Hindlimb muscle (tissue), 1 donor: ENCODE data around the gene FUT7. TPM values are rescaled to one million over a fixed set of nuclear protein-coding genes. Genes with fewer than 3 reads are reported as not detected.
A peak's percentile ranks its signal among the peaks of the same experiment; 100 is the strongest.

Experiments used
- DNase-seq: peaks from one replicate; pipeline ENCODE4 v3.0.0-alpha.2; 2013
- polyA plus RNA-seq: library from polyadenylated mRNA; unstranded; fragments of 120-200 nt; gene quantifications from one replicate; pipeline ENCODE4 v1.2.1, GENCODE V29; 2013; ENCODE audit not compliant: insufficient read length

Gene FUT7
- polyA plus RNA-seq, 1 donor, result 0.10 TPM

DNA sequence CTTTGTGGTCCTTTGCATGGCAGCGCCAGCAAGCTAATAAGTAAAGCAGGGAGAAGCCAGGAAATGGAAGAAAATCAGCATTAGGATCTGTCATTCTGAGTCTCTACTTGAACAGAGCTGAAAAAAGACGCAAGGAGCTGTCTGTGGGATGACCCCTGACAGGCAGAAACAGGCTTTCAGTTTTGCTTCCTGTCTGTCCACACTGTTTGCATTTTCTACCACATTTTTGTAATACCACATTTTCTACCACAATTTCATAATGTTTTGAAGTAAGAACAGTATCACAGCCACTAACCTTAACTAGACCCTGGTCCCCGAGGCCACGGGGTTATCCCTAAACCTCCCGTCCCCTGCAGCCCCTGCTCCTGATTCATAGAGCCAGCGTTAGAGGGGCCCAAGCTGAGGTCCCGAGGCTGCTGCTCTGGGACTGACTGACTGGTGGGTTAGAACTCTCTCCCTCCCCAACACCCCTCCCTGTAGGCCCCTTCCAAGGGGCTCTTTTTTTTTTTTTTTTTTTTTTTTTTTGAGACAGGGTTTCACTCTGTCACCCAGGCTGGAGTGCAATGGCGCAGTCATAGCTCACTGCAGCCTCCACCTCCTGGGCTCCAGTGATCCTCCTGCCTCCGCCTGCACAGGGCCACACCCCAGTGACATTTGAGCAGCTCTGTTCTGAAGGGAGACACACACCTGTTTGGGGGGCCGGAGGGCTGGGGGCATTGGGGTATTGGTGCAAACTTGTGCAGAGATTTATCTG is 31.5 kb downstream of the FUT7 start:
- no peak for DNase-seq

DNA sequence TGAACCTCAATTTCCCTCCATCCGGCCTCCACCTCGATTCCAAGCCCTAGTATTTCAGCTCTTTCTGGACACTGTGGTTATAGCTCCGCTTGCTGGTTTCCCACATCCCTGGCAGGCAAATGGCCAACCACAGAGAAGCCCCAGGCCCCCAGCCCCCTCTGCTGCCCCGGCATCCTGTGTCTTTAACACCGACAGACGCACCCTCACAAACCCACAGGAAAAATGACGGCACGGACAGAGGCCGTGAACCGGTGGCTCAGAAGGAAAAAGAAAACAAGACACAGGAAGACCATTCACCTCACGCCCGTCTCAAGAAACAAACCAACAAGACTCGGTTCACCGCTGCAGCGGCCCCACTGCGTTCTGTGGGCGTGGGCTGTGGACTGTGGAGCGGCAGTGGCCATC is 34.1 kb downstream of the FUT7 start:
- no peak for DNase-seq

DNA sequence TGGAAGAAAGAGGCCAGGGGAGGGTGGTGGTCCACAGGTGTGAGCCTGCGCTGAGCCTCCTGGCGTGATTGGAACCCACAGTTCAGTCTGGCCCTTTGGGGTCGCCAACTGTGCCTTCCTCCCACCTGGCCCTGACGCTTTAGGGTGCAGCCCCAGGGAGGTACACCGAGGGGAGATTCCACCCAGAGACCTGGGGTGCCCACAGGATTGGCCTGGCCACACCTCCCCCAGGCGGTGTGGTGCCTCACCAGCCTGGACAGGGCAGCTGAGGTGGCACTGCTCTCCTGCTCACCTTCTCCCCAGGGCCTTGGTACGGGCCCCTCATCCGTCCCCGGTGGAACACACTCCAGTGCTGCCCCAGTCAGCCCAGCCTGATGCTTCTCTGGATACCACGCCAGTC is 34.5 kb downstream of the FUT7 start:
- DNase-seq, result no peak

DNA sequence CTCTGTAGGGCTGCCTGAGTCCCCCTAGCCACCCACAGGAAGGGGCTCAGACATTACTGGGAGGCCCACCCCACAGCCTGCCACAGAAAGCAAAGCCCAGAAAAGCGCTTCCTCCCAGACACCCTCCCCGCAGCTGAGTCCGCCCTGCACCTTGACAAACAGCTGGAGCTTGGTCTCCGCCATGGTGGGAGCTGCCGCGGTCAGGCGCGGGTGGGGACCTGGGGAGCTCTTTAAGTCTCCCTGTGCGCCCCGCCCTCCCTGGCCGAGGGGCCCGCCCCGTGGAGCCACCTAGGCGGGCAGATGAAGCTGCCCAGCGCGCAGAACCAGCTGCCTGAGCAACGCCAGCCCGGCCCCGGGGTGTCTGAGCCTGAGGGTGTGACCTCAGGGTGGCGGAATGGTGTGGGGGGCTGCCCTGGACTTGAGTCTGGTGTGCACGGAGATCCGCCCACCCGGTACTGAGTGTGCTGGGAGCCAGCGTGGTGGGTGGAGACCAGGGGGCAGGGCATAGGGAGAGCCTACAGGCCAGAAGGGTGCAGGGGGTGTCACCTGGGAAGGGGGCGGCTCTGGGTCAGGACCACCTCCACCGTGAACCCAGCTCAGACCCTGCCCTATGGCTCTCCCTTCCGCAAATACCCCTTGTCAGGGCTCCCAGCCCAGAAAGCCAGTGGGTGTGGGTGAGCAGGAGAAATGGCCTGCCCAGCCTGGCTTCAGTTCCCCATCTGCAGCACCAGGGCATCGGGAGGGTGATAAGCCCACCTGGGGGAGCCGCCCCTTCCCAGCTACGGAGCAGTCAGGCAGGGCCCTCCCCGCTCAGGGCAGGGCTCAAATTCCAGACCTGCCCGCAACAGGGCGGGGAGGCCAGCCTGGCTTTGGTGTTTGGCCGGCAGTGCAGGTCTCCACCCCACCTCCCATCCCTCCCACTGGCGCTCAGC is 35.3 kb downstream of the FUT7 start, which contains the start of gene CLIC3:
TSS of gene CLIC3 (minus strand) at position 208 of the 932 bp plus-strand sequence. CDS start at position 183, 25 bp downstream.
- no peak for DNase-seq

DNA sequence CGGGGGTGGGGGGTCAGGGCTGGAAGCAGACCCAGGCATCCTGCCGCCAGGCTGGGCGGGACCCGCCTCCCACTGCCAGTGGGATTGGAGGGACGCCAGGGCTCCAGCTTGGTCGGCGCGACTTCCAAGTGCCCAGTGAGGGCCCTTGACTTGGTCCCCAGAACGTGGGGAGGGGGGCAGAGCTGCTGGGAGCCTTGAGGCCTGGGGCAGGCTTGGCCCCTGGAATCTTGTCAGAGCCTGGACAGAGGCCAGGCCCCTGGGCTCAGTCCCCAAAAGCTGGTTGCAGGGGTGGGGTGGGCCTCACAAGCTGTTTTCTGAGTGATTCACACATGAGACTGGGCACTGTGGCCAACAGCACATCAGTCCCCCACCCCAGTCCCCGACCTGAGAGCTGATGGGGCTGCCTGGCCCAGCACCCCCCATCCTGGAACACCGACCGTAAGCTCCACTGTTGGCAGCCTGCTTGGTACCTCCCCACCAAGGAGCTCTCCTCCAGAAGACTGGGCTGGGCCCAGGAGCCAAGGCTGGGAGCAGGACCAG is 36.0 kb downstream of the FUT7 start:
- no peak for DNase-seq

DNA sequence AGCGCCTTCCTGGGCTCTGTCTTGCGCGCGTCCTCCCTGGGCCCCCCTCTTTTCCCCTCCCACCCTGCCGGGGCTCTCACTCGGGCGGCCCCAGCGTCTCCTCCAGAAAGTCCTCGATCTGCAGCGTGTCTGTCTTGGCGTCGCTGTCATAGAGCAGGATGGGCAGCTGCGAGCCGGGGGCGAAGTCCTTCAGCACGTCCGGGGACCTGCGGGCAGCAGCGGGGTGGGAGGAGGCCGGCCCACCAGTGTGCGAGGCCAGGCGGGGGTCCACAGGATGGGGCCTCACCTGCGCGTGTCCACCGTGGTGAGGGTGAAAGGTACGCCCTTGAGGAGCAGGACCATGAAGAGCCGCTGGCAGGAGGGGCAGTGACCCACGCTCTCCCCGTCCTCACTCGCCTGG is 36.5 kb downstream of the FUT7 start:
- DNase-seq, result no peak

DNA sequence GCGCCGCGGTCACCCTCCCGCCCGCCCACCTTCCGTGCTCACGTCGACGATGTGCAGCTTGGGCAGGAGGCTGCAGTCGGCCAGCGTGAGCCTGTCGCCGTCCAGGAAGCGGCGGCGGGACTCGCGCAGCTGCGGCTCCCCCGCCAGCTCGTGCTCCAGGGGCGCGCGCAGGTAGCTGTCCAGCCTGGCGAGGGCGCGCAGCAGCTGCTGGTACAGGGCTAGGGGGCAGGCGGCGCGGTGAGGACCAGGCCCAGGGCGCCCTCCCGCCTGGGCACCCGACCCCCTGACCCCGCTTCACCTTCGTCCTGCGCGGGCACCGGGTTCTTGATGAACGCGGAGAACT is 37.0 kb downstream of the FUT7 start:
- DNase-seq, result no peak

DNA sequence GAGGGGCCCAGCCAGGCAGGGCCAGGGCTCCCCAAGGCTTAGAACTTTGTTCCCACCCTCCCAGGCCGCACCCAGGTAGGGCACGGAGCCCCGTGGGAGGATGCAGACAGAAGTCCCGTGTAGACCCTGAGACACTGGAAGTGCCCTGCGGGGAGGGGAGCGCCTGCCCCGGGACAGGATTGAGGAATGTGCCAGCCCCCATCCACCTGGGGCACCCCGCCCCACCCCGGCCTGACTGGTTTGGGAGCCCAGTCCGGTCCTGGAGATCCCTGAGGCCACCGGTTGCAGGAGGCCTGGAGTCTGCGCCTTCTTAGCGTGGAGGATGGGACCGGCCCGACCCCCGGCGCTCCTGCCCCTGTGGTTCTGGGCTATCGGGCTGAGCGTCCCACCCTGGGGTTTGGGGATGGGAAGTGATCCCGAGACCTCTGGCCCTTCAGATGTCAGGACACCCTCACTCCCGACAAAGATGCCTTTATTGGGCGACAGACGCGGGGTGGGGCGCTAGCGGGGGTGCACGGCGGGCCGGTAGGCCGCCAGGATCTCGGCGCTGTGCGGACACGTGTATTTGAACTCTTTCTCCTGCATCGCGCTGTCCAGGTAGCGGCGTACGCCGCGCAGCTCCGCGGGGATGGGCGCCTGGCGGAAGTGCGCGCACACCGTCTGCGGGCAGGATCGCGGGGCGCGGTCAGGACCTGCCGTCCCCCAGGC is 37.6 kb downstream of the FUT7 start:
- DNase-seq, result no peak

DNA sequence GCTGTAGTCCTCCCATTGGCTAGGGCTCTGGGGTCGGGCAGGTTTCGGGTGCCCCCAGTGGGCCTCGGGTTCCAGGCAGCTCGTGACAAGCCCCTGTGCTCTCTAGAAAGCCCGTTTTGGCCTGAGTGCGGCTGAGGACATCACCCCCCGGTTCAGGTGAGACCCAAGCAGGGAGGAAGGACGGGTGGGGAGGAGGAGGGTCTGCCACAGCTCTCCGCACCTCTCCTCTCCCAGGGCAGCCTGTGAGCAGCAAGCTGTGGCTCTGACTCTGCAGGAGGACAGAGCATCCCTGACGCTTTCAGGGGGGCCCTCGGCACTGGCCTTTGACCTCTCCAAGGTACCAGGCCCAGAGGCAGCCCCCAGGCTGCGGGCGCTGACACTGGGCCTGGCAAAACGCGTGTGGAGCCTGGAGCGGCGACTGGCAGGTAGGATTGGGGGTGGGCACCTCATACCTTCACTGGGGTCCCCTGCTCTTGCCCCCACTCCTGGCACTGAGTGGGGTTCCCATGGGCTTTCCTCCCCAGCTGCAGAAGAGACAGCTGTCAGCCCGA is 39.0 kb downstream of the FUT7 start:
- DNase-seq, result no peak

DNA sequence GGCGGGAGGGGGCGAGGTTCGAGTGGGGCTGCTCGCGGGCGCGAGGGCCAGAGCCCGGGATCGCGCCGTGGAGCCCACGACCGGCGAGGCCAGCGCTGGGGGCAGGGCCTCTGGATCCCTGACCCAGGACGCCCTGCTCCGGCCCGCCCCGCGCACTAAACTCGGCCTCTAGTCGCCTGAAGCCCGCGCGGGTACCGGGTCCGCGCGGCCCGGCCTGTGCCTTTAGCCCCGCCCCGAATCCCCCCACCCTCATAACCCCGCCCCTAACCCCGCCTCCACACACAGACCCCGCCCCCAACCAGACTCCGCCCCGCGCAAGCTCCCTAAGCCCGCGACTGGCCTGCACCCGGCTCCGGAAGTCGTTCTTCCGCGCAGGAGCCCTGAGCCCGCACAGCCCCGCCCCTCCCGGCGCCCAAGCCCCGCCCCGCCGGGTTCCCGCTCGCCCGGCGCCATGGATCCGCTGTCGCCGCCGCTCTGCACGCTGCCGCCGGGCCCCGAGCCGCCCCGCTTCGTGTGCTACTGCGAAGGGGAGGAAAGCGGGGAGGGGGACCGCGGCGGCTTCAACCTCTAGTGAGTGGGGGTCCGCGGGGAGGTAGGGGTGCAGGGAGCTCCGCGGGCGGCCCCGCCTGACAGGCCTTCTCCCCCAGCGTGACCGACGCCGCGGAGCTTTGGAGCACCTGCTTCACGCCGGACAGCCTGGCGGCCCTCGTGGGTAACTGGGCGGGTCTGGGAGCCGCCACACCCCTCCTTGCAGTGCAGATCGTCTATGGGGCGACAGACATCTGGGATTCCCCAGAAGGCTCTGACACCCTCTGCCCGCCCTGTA is 39.7 kb downstream of the FUT7 start, which contains the start of gene PAXX:
TSS of gene PAXX (plus strand) at position 430 of the 826 bp plus-strand sequence. CDS start at position 452, 22 bp downstream.
- DNase-seq, result peak; percentile 87

DNA sequence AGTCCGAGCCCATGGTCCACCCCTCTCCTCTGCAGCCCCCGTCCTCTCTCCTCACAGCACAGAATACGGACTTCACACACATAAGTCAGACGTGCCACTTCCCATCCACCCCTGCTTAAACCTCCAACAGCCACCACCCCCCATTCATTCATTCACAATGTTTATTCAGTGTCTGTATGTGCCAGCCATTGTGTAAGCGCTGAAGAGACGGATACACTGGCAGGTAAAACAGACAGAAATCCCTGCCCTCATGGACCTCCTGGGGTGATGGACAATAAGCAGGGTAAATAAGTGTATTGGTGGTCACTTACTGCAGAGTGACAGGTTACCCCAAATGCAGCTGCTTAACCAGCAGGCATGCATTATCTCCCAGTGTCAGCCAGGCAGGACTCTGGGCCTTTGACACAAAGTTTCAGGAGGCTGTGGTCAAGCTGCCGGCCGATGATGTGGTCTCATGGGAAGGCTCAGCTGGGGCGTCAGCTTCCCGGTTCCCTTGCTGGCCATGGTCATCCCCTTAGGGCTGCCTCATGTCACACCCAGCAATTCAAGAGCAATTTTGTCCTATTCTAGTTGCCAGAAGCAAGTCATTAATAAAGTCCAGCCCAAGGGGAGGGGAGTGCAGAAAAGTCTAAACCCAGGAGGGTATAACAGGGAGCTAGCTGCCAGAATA is 41.5 kb downstream of the FUT7 start:
- DNase-seq, result no peak

DNA sequence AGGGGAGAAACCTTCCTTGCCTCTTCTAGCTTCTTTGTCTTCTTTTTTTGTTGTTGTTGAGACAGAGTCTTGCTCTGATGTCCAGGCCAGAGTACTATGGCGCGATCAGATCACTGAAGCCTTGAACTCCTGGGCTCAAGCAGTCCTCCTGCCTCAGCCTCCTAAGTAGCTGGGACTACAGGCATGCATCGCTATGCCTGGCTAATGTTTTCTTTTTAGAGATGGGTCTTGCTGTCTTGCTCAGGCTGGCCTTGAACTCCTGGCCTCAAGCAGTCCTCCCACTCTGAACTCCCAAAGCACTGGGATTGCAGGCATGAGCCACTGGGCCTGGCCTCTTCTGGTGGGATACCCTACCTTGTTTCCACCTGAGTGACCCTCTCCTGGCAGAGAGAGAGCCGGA is 43.0 kb downstream of the FUT7 start:
- DNase-seq, result no peak

DNA sequence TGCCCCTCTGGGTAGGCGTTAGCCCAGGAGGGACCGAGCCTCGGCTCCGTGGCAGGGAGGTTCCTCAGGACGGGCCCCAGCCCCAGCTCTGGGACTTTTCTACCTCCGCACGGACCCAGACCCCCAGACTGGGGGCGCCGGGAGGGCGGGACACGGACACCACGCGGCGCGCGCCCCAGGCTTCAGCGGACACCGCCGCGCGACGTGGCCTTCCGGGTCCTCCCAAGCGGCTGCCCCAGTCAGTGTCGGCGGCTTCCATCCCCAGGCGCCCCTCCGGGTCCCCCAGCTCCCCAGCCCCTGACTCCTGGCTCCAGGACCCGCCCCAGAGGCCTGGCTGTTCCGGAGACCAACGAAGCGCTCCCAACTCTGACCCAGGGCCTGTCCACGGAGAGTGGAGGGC is 46.0 kb downstream of the FUT7 start:
- DNase-seq, result no peak

DNA sequence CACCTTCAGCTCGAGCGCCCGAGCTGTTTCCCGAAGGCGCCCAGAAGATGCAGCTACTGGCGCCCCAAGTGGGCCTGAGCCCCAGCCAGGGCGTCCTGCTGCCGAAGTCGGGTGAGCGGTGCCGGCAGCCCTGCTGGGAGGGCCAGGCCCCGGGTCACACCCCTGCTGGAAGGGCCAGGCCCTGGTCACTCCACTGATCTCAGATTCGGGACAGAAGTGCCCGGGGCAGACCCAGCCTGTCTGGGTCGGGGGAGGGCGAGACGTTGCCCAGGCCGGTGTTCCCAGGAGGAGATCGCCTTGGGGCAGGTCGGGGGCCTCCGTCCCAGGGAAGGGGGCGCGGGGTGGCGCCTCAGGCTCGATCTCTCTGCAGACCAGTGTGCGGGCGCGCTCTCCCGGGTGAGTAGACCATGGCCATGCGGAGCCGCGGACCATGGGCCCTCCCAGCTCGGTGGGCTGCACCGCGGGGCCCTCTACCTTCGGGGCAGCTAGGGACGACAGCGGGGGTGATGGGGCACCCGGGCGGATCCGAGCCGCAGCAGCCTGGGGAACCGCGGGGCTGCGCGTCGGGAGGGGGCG is 46.8 kb downstream of the FUT7 start:
- no peak for DNase-seq

DNA sequence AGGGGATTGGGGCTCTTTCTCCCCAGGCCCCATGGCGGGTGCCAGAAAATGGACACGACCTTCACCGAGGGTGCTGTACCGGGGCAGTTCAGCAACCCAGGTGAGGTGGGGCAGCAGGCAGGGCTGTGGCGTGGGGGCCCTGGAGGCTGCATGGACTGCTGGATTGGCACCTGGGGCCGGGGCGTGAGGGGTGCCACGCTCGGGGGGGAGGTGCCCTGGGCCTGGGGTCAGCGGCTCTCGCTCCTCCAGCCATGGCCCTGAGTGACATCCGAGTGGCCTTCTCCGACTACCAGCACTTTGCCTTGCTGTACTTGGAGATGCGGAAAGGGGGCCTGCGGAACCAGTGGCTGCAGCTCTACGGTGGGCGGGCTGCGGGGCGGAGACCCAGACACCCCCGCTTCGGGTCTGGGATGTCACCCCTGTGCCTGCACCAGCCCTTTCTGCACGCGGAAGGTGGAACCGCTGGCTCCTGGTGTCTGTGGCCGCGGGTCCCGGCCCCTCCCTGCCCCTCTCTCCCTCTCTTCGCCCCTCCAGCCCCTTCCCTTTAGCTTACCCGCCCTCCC is 47.3 kb downstream of the FUT7 start:
- no peak for DNase-seq

DNA sequence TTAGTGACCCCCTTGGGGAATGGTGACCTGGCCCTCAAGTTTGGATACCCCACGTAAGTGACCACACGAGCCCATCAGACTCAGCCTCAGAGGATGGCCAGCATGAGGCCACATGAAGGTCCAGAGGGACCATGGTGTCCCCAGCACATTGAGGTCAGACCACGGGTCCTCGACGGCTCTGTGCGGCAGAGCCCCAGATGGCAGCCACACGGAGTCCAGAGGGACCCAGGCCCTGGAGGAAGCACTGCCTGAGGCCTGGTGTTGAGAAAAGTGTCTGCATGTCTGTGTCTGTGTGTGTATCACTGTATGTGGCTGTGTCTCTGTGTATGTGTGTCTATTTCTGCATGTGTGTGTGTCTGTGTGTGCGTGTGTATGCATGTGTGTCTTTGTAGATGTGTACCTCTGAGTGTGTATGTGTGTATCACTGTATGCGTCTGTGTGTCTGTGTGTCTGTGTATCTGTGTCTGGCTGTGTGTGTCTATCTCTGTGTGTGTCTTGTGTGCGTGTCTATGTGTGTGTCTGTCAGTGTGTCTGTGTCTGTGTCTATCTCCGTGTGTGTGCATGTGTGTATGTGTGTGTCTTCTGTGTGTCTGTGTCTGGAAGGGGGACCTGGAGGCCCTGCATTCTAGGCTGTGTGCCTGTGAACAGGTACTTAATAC is 48.1 kb downstream of the FUT7 start:
- no peak for DNase-seq

DNA sequence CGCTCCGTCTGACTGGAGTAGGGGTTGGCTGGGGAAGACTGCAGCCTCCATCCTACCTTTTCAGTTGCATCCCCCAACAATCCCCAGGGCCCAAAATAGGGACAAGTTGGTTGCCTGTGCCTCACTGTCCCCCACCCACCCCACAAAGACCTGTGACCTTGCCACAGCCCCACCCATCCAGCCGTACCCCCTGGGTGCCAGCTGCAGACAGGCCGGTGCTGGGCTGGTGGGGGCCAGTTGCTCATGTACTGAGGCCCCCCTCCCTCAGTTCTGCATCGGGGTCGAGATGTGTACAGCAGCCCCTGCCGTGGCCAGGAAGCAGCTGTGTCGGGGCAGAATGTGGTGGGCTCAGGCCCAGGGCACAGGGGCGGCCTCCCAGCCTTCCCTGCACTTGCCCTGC is 48.7 kb downstream of the FUT7 start:
- DNase-seq, result no peak

DNA sequence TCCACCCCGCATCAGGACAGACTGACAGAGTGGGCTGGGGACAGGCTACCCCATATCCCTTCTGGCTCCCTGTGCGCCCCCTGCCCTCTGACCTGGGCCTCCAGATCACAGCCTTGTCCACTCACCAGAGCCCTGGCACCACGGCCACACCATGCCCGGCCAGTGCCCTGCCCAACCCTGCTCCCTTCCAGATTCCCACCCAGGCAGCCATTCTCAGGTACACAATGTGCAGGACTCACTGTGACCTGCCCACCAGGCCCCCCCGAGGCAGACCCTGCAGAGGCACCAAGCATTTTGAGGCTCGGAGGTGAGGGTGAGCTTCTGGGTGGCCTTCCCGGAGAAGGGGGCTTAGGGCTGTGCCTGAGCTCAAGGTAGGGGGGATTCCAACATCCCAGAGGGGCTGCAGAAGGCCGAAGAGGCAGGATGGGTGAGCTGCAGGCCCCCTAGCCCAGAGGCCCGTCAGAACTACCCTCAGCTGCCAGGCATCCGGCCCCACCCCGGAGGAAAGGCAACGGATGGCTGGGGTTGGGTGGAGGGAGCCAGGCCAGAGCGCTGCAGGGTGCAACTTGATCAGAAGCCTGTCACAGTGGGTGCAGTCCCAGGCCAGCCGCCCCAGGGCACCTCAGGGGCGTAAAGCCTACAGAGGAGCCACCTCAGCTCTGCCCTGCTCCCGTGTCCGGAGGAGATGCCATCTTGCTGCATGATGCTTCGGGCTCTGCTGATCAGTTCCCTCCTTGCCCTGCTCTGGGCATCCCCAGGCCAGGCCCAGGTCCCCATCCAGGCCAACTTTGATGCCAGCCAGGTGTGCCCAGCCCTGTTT is 49.4 kb downstream of the FUT7 start, which contains the start of gene LCNL1:
TSS of gene LCNL1 (plus strand) at position 762 of the 820 bp plus-strand sequence. CDS start 594 bp downstream, outside the sequence.
- DNase-seq, result no peak
